Mesothelial cell of epicardium (in vitro differentiated cells): ENCODE measurements around the gene YBX3. TPM values are rescaled to one million over a fixed set of nuclear protein-coding genes. Genes with fewer than 3 reads are reported as not detected.

ENCODE experiments used
- DNase-seq, 2 experiments: peaks; one replicate each; pipeline ENCODE4 v3.0.0; 2021; ENCODE audit warnings: low spot score in 2 of 2; ENCODE audit not compliant: unreplicated experiment in 2 of 2
- H3K27ac Mint-ChIP-seq: 2 replicates; pipeline ENCODE4 v1.8.0; 2021; ENCODE audit warnings: mixed read lengths
- H3K27me3 Mint-ChIP-seq: 2 replicates; pipeline ENCODE4 v1.8.0; 2021; ENCODE audit warnings: low read depth, mixed read lengths
- H3K36me3 Mint-ChIP-seq: 2 replicates; pipeline ENCODE4 v1.8.0; 2021; ENCODE audit warnings: mixed read lengths
- H3K4me1 Mint-ChIP-seq: 2 replicates; pipeline ENCODE4 v1.8.0; 2021; ENCODE audit warnings: mixed read lengths
- H3K4me3 Mint-ChIP-seq: 2 replicates; pipeline ENCODE4 v1.8.0; 2021; ENCODE audit warnings: mild to moderate bottlenecking, moderate library complexity, mixed read lengths
- H3K9me3 Mint-ChIP-seq: 2 replicates; pipeline ENCODE4 v1.8.0; 2021; ENCODE audit warnings: mixed read lengths
- total RNA-seq: library from RNA; stranded (reverse); gene quantifications from 3 replicates; pipeline ENCODE4 v1.2.1, GENCODE V29; 2021
- TF ChIP-seq, protein P1 (sequence below): fragments of 200-600 bp; sonication (generic); IDR thresholded peaks from one replicate; pipeline ENCODE4 v1.5.0; 2021; ENCODE audit warnings: antibody characterized with exemption; ENCODE audit not compliant: unreplicated experiment

Gene YBX3
- total RNA-seq, 1 donor from 2014 or later = 150 TPM

GRCh38 chr12:10721651-10722501, 1.2 kb downstream of the YBX3 start:
- TF ChIP-seq, protein P1, sequence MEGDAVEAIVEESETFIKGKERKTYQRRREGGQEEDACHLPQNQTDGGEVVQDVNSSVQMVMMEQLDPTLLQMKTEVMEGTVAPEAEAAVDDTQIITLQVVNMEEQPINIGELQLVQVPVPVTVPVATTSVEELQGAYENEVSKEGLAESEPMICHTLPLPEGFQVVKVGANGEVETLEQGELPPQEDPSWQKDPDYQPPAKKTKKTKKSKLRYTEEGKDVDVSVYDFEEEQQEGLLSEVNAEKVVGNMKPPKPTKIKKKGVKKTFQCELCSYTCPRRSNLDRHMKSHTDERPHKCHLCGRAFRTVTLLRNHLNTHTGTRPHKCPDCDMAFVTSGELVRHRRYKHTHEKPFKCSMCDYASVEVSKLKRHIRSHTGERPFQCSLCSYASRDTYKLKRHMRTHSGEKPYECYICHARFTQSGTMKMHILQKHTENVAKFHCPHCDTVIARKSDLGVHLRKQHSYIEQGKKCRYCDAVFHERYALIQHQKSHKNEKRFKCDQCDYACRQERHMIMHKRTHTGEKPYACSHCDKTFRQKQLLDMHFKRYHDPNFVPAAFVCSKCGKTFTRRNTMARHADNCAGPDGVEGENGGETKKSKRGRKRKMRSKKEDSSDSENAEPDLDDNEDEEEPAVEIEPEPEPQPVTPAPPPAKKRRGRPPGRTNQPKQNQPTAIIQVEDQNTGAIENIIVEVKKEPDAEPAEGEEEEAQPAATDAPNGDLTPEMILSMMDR = no peak
- H3K4me1 Mint-ChIP-seq = peaks cover 55% of the 10 kb centered on the region
- H3K4me3 Mint-ChIP-seq = peak overlapping the region; percentile 81
- no peaks in the 10 kb centered on the region for H3K36me3 Mint-ChIP-seq
- peak overlapping the region; percentile 95 for H3K27ac Mint-ChIP-seq
- H3K27me3 Mint-ChIP-seq = no peaks in the 10 kb centered on the region
- DNase-seq = peak; percentile 67 to 80
- no peaks in the 10 kb centered on the region for H3K9me3 Mint-ChIP-seq

GRCh38 chr12:10720974-10721650, 2.0 kb downstream of the YBX3 start:
- no peaks in the 10 kb centered on the region for H3K27me3 Mint-ChIP-seq
- H3K27ac Mint-ChIP-seq = peak overlapping the region; percentile 95
- no peak for DNase-seq
- H3K4me1 Mint-ChIP-seq = peaks cover 62% of the 10 kb centered on the region
- TF ChIP-seq, protein P1 = no peak
- H3K9me3 Mint-ChIP-seq = no peaks in the 10 kb centered on the region
- H3K36me3 Mint-ChIP-seq = no peaks in the 10 kb centered on the region
- H3K4me3 Mint-ChIP-seq = peak overlapping the region; percentile 81

DNA sequence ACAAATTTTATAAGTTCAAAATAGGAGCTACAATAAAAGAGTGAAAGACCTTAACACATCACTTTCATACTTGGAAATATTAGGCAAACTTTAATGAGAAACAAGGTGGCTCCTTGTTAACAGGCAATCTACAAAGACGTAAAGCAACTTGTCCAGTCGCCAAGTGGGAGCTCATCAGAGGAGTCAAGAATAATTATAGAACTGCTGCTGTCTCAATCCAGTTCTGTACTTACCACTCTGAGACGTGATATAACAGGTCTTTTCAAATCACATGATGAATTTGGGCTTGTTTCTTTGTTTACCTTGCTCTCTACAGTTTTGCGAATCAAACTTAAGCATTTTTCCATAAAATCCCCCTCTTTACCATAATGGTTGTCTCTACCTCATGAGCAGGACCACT, 3.6 kb downstream of the YBX3 start:
- TF ChIP-seq, protein P1 = no peak
- Mint-ChIP-seq H3K27ac (peak overlapping the region; percentile 69), H3K27me3 (no peaks in the 10 kb centered on the region), H3K4me1 (peaks cover 65% of the 10 kb centered on the region), H3K4me3 (no peak overlapping the region), H3K9me3 (no peaks in the 10 kb centered on the region), H3K36me3 (peaks cover 5% of the 10 kb centered on the region)
- DNase-seq = no peak

DNA sequence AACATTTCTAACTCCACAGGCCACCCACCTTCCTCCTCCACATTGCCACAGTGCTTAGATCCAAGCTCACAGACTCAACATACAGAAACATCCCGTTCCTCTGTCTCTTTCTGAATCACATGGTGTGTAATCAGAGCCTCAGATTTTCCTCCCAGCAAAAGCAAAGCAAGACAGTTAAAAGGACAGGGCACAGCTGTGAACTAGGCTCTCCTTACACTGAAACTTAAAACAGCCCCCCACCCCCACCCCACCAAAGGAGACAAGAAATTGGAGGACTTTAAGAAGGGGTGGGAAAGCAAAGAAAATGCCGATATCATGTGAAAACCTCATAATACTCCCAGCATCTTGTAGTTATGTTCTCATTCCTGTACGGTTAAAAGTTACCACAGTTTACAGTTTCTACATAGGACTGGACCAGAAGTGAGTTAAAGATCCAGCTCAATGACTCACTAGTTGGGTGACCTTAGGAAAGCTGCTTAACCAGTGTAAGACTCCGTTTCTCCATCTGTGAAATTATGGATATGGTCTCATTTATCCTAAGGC, 4.8 kb downstream of the YBX3 start:
- H3K9me3 Mint-ChIP-seq = no peaks in the 10 kb centered on the region
- H3K36me3 Mint-ChIP-seq = peaks cover 13% of the 10 kb centered on the region
- H3K4me3 Mint-ChIP-seq = peak overlapping the region; percentile 12
- TF ChIP-seq, protein P1 = no peak
- no peak for DNase-seq
- H3K4me1 Mint-ChIP-seq = peaks cover 54% of the 10 kb centered on the region
- H3K27me3 Mint-ChIP-seq = no peaks in the 10 kb centered on the region
- peak overlapping the region; percentile 93 for H3K27ac Mint-ChIP-seq

GRCh38 chr12:10717410-10717809, 5.7 kb downstream of the YBX3 start:
- Mint-ChIP-seq H3K27me3 (no peaks in the 10 kb centered on the region), H3K36me3 (peaks cover 21% of the 10 kb centered on the region), H3K4me1 (peaks cover 54% of the 10 kb centered on the region), H3K4me3 (peak overlapping the region; percentile 18), H3K27ac (peak overlapping the region; percentile 93), H3K9me3 (no peaks in the 10 kb centered on the region)
- TF ChIP-seq, protein P1 = no peak
- no peak for DNase-seq
